ENCODE data around the gene ZCRB1.

GRCh38 chr12:42361909-42362646 is 36.2 kb upstream of the ZCRB1 start:
- TF ChIP-seq, protein P1, sequence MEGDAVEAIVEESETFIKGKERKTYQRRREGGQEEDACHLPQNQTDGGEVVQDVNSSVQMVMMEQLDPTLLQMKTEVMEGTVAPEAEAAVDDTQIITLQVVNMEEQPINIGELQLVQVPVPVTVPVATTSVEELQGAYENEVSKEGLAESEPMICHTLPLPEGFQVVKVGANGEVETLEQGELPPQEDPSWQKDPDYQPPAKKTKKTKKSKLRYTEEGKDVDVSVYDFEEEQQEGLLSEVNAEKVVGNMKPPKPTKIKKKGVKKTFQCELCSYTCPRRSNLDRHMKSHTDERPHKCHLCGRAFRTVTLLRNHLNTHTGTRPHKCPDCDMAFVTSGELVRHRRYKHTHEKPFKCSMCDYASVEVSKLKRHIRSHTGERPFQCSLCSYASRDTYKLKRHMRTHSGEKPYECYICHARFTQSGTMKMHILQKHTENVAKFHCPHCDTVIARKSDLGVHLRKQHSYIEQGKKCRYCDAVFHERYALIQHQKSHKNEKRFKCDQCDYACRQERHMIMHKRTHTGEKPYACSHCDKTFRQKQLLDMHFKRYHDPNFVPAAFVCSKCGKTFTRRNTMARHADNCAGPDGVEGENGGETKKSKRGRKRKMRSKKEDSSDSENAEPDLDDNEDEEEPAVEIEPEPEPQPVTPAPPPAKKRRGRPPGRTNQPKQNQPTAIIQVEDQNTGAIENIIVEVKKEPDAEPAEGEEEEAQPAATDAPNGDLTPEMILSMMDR (IDR thresholded peaks at IDR 0.05; ENCODE audit: insufficient read depth, low read length) = no peak
- TF ChIP-seq, protein P2, sequence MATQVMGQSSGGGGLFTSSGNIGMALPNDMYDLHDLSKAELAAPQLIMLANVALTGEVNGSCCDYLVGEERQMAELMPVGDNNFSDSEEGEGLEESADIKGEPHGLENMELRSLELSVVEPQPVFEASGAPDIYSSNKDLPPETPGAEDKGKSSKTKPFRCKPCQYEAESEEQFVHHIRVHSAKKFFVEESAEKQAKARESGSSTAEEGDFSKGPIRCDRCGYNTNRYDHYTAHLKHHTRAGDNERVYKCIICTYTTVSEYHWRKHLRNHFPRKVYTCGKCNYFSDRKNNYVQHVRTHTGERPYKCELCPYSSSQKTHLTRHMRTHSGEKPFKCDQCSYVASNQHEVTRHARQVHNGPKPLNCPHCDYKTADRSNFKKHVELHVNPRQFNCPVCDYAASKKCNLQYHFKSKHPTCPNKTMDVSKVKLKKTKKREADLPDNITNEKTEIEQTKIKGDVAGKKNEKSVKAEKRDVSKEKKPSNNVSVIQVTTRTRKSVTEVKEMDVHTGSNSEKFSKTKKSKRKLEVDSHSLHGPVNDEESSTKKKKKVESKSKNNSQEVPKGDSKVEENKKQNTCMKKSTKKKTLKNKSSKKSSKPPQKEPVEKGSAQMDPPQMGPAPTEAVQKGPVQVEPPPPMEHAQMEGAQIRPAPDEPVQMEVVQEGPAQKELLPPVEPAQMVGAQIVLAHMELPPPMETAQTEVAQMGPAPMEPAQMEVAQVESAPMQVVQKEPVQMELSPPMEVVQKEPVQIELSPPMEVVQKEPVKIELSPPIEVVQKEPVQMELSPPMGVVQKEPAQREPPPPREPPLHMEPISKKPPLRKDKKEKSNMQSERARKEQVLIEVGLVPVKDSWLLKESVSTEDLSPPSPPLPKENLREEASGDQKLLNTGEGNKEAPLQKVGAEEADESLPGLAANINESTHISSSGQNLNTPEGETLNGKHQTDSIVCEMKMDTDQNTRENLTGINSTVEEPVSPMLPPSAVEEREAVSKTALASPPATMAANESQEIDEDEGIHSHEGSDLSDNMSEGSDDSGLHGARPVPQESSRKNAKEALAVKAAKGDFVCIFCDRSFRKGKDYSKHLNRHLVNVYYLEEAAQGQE (IDR thresholded peaks at IDR 0.05; ENCODE audit: insufficient replicate concordance, low read depth) = no peak
